ENCODE results near the gene FBXW2.

The FBXW2 gene

DNA sequence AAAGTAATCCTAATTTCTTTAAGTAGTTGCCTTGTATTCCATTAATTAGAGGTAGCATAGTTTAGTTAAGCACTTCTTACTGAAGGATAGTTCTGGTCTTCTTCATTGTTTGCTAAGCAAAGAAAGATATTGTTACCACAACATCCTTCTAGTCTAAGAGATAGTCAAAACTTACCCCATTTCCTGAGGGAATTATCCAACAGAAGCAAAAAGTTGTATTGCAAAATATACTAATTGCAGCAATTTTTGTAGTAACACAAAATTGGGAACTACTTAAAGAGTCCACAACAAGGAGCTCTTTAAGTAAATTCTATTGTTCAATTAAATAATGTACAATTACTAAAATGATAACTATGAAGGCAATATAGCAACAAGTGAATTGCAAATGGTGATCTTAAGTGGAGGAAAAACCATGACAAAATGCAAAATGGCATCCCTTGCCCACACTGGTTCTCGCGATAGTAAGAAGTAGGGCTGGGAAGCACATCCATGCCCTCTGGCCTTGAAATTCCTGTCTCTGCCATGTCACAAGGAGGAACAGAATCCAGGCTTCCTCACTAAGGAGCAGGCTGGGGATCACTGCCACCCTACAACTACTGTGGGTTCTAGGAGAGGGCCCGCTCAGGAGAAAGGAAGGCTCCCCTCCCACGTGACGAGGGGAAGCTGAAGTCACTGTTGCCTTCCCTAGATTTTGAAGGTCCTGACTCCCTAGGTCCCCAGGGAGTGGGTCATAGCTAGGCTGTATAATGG, 55.6 kb downstream of the FBXW2 start:
- TF ChIP-seq, protein P1, sequence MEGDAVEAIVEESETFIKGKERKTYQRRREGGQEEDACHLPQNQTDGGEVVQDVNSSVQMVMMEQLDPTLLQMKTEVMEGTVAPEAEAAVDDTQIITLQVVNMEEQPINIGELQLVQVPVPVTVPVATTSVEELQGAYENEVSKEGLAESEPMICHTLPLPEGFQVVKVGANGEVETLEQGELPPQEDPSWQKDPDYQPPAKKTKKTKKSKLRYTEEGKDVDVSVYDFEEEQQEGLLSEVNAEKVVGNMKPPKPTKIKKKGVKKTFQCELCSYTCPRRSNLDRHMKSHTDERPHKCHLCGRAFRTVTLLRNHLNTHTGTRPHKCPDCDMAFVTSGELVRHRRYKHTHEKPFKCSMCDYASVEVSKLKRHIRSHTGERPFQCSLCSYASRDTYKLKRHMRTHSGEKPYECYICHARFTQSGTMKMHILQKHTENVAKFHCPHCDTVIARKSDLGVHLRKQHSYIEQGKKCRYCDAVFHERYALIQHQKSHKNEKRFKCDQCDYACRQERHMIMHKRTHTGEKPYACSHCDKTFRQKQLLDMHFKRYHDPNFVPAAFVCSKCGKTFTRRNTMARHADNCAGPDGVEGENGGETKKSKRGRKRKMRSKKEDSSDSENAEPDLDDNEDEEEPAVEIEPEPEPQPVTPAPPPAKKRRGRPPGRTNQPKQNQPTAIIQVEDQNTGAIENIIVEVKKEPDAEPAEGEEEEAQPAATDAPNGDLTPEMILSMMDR (IDR thresholded peaks at IDR 0.05; ENCODE audit: borderline replicate concordance, insufficient read depth, low read depth, low read length), result no peak
- H3K4me3 ChIP-seq (ENCODE audit: low read depth, low read length), result no peak overlapping the region

DNA sequence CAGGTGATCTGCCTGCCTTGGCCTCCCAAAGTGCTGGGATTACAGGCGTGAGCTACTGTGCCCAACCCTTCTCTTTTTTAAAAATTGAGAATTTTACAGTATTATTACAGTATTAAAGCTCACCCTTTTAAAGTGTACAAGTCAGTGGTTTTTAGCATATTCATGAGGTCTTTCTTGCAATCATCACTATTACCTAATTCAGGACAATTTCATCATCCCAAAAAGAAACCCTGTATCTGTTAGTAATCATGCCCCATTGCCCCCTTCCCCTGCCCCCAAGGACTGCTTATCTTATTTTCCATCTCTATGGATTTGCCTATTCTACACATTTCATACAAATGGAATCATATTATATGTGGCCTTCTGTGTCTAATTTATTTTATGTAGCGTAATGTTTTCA, 56.3 kb downstream of the FBXW2 start:
- H3K4me3 ChIP-seq (ENCODE audit: low read depth, low read length), result no peak overlapping the region
- TF ChIP-seq, protein P1 (IDR thresholded peaks at IDR 0.05; ENCODE audit: borderline replicate concordance, insufficient read depth, low read depth, low read length), result no peak

DNA sequence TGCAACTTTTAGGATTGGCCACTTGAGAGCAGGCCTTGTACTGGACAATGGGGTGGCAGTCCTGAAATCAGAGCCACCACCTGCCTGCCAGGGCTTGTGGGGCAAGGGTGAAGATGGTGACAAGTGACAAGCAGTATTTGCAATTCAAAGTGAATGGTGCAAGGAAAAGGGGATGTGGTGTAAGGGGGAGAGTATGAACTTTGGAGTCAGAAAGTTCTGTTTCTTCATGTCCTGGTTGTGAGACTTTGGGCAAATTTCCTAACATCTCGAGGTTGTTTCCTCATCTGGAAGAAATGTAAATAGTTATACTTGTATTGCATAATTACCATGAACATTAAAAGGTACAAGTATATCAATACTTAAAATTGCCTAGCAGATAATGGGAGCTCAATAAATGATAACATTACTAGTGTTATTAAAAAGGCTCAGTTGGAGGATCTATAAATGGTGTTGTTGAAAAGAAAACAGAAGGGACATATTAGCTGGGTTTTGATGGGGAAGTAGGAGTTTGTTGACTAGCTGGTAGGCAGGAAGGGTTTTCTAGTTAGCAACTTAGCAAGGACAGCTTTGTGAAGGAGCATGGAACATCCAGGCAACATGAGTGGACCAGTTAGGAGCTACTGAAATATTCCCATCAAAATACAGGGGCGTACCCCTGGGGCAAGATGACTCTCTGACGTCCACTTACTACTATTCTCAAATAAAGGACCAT, 57.6 kb downstream of the FBXW2 start:
- no peak overlapping the region for H3K4me3 ChIP-seq (ENCODE audit: low read depth, low read length)
- TF ChIP-seq, protein P1 (IDR thresholded peaks at IDR 0.05; ENCODE audit: borderline replicate concordance, insufficient read depth, low read depth, low read length), result no peak

DNA sequence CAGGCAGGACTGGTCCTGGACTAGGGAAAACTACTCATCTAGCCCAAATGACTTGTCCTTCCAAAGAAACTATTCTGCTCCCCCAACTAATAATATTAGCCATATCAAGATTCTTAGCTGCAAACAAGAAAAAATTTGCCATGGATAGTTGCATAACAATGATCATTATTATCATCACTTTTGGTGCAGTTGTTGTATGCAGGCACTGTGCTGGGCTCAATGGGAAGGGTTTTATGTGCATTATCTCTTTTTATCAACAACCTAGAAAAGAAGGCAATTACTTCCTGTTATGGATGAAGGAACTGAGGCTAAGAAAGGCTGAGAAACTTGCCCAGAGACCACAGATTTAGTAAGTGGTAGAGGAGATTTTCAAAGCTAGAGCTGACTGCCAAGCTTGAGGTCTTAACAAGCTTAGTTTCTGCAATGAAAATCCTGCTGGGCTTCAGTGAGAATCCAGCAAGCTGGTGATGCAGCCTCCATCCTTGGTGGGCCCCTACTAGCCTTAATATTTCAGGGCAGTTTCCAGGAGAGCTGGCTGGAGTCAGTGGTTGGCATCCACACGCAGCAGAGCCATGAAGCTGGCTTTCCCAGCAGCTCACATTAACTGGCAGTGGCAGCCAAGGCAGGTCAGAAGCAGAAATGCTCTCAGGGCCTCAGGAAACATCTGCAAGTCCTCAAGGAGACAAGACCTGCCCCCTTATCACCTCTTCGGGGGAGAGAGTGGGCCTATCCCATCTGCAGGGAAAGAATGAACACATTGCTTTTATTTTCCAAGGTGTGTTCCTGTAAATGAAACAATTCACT, 58.4 kb downstream of the FBXW2 start:
- TF ChIP-seq, protein P1 (IDR thresholded peaks at IDR 0.05; ENCODE audit: borderline replicate concordance, insufficient read depth, low read depth, low read length), result no peak
- no peak overlapping the region for H3K4me3 ChIP-seq (ENCODE audit: low read depth, low read length)

DNA sequence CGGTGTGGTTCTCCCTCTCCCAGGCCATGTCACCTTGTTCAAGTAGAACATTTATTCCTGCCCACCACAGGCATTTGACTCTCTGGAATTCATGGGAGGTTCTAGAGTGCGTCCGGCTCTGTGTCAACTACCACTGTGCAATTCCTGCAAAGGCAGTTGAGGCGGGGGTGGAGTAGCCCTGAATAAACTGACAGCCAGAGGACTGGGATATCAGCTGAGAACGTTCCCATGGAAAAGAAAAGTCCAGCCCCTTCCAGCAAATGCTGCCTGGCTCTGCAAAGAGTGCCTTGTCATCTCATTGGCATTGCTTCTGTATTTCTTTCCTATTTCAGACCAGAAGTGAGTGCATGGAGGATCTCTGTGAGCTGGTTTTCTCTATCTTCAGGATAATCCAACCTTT, 60.0 kb downstream of the FBXW2 start:
- TF ChIP-seq, protein P1 (IDR thresholded peaks at IDR 0.05; ENCODE audit: borderline replicate concordance, insufficient read depth, low read depth, low read length), result no peak
- H3K4me3 ChIP-seq (ENCODE audit: low read depth, low read length), result no peak overlapping the region

DNA sequence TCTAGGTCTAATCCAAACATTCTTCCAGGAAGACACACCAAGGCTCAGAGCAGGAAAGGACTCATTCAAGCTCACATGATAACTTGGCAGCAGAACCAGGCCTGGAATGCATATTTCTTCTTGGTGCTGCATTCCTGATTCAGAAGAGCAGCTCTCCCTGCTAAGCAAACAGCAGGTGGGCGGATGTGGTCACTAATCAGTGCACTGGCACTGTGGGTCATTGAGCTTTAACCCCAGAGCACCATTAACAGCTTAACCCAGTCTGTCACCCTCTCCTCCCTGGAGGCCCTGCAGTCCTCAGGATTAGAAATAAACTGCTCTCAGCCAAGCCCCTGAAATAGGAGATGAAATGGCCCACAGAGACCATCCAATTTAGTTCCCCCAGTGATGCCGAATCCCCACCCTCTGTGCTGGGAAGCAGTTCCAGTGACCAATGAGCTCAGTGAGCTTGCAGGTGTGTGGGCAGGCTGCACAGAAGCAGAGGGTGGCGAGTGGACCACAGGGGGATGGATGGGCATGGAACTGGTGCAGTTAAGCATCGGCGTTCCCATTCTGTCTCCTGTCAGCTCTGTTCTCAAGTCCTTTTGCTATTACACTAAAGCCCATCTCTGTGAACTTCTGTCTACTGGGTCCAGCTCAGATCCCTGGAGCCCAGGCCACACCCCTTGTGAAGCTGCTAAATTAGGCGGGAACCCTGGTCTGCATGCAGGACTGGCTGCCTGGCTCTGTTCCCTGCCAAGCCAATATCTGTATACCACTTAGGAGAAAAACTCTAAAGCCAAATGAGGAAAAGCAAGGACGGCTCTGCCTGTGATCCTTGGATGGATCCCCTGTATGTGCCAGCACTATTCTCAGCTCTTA, 62.3 kb downstream of the FBXW2 start:
- H3K4me3 ChIP-seq (ENCODE audit: low read depth, low read length), result no peak overlapping the region
- TF ChIP-seq, protein P1 (IDR thresholded peaks at IDR 0.05; ENCODE audit: borderline replicate concordance, insufficient read depth, low read depth, low read length), result no peak
